AG04450 (cell line): ENCODE data around the gene RNF217. TPM values are rescaled to one million over a fixed set of nuclear protein-coding genes. Genes with fewer than 3 reads are reported as not detected.
"Not testable (repeated sequence)": the region's sequence is repeated elsewhere in the genome, so short reads cannot be mapped to it uniquely, and the experiment has no call there.

ENCODE experiments used
- CTCF ChIA-PET: fragments of 300-600, 350-600 bp; formaldehyde crosslinking; extraction: SDS; loops from one replicate; lab custom pipeline; 2022; ENCODE audit warnings: antibody characterized with exemption, inconsistent platforms; lab: Charles Lee
- POLR2A ChIA-PET: fragments of 350-600 bp; formaldehyde crosslinking; extraction: SDS; loops from one replicate; lab custom pipeline; 2021; ENCODE audit warnings: antibody characterized with exemption, inconsistent platforms; lab: Yijun Ruan, JAX
- DNase-seq: peaks from one replicate; pipeline ENCODE4 v3.0.0-alpha.2; 2011; ENCODE audit warnings: low read depth, low spot score
- H3K27ac ChIP-seq: one replicate; pipeline ENCODE4 v1.5.1; 2012; ENCODE audit warnings: low read depth, low read length, control low read depth
- H3K27me3 ChIP-seq: one replicate; pipeline ENCODE4 v1.6.0; 2012; ENCODE audit warnings: low read length; ENCODE audit not compliant: control insufficient read depth, insufficient read depth
- H3K4me3 ChIP-seq: 2 replicates; pipeline ENCODE4 v1.5.1; 2011; ENCODE audit warnings: mild to moderate bottlenecking, low read depth, low read length, control low read depth
- H3K9me3 ChIP-seq: 2 replicates; pipeline ENCODE4 v1.5.1; 2012; ENCODE audit warnings: low read length; ENCODE audit not compliant: control insufficient read depth, insufficient read depth
- CTCF ChIP-seq: IDR thresholded peaks from 2 replicates; pipeline ENCODE4 v1.5.1; 2011; ENCODE audit warnings: low read depth, low read length, control low read depth, inconsistent platforms
- polyA plus RNA-seq: library from polyadenylated mRNA; depleted of rRNA; stranded (reverse); fragments of >200 nt; gene quantifications from 2 replicates; pipeline ENCODE4 v1.2.3, GENCODE V29; 2011

RNF217 gene
- polyA plus RNA-seq, 1 experiment, result 24.6 TPM

- no peak for TF ChIP-seq CTCF
- no peak overlapping the region for H3K27ac ChIP-seq
- CTCF ChIA-PET, result no interaction called here
- POLR2A ChIA-PET, result no interaction called here
- no peaks in the 10 kb centered on the region for H3K27me3 ChIP-seq
- no peak overlapping the region for H3K4me3 ChIP-seq
- peaks cover 7% of the 10 kb centered on the region for H3K9me3 ChIP-seq
- DNase-seq, result no peak
Measured at GRCh38 chr6:125030969-125031368, 68.7 kb downstream of the RNF217 start.

DNA sequence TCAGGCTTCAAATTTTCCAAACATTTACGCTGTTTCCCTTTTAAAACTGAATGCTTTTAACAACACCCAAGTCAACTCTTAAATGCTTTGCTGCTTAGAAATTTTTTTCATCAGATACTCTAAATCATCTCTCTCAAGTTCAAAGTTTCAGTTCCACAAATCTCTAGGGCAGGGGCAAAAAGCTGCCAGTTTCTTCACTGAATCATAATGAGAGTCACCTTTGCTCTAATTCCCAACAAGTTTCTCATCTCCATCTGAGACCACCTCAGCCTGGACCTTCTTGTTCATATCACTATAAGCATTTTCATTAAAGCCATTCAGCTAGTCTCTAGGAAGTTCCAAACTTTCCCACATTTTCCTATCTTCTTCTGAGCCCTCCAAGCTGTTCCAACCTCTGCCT is 69.1 kb downstream of the RNF217 start:
- POLR2A ChIA-PET, result no interaction called here
- CTCF ChIA-PET, result interaction anchor here (1.1 kb wide), 1 partner anchor 165 kb away, joined by 3 read pairs; no protein-coding TSS in a partner anchor
- H3K9me3 ChIP-seq, result peaks cover 7% of the 10 kb centered on the region
- no peak for TF ChIP-seq CTCF
- no peak overlapping the region for H3K4me3 ChIP-seq
- H3K27ac ChIP-seq, result no peak overlapping the region
- no peaks in the 10 kb centered on the region for H3K27me3 ChIP-seq
- no peak for DNase-seq

- POLR2A ChIA-PET, H3K9me3 ChIP-seq, H3K27ac ChIP-seq, DNase-seq, H3K27me3 ChIP-seq, H3K4me3 ChIP-seq: not testable (repeated sequence)
- CTCF ChIA-PET, result interaction anchor here (0.7 kb wide), 1 partner anchor 47 kb away, joined by 4 read pairs; no protein-coding TSS in a partner anchor
Measured at GRCh38 chr6:125034929-125035328, 72.7 kb downstream of the RNF217 start.

DNA sequence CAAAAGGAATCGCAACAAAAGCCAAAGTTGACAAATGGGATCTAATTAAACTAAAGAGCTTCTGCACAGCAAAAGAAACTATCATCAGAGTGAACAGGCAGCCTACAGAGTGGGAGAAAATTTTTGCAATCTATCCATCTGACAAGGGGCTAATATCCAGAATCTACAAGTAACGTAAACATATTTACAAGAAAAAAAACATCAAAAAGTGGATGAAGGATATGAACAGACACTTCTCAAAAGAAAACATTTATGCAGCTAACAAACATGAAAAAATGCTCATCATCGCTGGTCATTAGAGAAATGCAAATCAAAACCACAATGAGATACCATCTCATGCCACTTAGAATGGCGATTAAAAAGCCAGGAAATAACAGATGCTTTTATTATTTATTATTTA is 74.2 kb downstream of the RNF217 start:
- H3K27ac ChIP-seq, CTCF ChIA-PET, H3K27me3 ChIP-seq, H3K9me3 ChIP-seq, POLR2A ChIA-PET, H3K4me3 ChIP-seq, DNase-seq: not testable (repeated sequence)

GRCh38 chr6:125037827-125038226 is 75.6 kb downstream of the RNF217 start:
- CTCF ChIA-PET, result no interaction called here

DNA sequence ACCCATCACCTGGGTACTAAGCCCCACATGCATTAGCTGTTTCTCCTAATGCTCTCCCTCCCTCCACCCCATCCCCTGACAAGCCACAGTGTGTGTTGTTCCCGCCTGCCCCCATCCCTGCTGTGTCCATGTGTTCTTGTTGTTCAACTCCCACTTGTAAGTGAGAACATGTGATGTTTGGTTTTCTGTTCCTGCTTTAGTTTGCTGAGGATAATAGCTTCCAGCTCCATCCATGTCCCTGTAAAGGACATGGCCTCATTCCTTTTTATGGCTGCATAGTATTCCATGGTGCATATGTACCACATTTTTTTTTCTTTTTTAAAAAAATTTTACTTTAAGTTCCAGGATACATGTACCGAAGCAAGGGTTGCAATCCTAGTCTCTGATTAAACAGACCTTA is 76.7 kb downstream of the RNF217 start:
- CTCF ChIA-PET, result no interaction called here
- H3K27me3 ChIP-seq, result no peaks in the 10 kb centered on the region
- no peak for TF ChIP-seq CTCF
- H3K27ac ChIP-seq, result no peak overlapping the region
- DNase-seq, result no peak
- no peak overlapping the region for H3K4me3 ChIP-seq
- POLR2A ChIA-PET, result no interaction called here
- H3K9me3 ChIP-seq, result no peaks in the 10 kb centered on the region

More at GRCh38 chr6:125037827-125038226, 75.6 kb downstream of the RNF217 start:
- no peak for DNase-seq
- Histone ChIP-seq H3K9me3 (no peaks in the 10 kb centered on the region), H3K27me3 (no peaks in the 10 kb centered on the region), H3K27ac (no peak overlapping the region), H3K4me3 (no peak overlapping the region)
- POLR2A ChIA-PET, result no interaction called here
- TF ChIP-seq CTCF, result no peak
